Globus pallidus (tissue), 1 donor: ENCODE results near the gene FEN1.
A peak's percentile ranks its signal among the peaks of the same experiment; 100 is the strongest.

Source experiments
- DNase-seq: peaks from one replicate; pipeline ENCODE4 v3.0.0-alpha.2; 2015; ENCODE audit warnings: low spot score

FEN1 gene

DNA sequence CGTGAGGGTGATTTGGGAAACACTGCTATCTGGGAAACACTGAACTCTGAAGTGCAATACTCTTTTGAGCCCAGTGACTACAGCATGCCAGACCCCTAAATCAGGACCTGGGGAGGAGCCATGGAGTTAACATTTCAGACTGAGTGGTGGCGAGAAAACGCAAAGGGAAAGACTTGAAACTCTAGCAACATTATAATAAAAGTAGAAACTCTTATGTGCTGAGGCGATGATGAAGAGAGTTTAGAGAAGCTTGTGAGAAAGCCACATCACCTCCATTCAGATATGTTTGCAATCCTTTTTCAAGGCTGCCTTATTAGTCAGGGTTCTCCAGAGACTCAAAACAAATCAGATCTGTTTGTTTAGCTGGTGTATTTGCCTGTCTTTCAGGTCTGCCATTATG lies 1.9 kb downstream of the FEN1 start:
- no peak for DNase-seq

DNA sequence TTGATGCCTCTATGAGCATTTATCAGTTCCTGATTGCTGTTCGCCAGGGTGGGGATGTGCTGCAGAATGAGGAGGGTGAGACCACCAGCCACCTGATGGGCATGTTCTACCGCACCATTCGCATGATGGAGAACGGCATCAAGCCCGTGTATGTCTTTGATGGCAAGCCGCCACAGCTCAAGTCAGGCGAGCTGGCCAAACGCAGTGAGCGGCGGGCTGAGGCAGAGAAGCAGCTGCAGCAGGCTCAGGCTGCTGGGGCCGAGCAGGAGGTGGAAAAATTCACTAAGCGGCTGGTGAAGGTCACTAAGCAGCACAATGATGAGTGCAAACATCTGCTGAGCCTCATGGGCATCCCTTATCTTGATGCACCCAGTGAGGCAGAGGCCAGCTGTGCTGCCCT lies 2.7 kb downstream of the FEN1 start:
- no peak for DNase-seq

DNA sequence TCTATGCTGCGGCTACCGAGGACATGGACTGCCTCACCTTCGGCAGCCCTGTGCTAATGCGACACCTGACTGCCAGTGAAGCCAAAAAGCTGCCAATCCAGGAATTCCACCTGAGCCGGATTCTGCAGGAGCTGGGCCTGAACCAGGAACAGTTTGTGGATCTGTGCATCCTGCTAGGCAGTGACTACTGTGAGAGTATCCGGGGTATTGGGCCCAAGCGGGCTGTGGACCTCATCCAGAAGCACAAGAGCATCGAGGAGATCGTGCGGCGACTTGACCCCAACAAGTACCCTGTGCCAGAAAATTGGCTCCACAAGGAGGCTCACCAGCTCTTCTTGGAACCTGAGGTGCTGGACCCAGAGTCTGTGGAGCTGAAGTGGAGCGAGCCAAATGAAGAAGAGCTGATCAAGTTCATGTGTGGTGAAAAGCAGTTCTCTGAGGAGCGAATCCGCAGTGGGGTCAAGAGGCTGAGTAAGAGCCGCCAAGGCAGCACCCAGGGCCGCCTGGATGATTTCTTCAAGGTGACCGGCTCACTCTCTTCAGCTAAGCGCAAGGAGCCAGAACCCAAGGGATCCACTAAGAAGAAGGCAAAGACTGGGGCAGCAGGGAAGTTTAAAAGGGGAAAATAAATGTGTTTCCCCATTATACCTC lies 3.3 kb downstream of the FEN1 start:
- no peak for DNase-seq

DNA sequence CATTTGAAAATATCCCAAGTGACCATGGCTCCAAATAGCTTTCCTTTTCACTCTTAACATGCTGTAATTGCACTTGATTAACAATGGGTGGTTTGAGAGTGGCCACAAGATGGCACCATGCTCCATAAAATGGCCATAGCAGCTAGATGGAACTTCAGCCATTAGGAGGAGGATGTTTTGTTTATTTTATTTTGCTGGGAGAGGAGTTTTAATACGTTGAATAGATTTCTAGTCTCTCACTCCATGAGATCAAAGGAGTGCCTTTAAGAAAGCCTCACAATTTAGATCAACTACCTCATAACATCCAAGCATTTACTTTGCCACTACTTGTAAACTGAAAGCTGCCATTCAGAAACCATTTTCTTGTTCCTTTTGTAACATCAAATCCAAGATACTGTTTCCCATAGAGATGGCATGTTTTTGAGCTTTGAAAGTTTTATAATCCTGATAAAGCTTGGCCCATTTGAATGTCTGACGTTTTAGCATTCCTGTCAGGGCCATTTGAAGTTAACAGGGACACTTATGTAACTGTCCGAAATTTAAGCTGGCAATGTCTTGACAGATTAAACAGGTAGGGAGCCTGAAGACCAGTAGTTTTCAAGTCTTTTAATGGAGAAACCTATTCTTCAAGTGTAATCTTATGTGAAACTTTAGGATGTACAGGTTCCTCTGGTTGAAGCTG lies 4.7 kb downstream of the FEN1 start:
- DNase-seq: peak; percentile 91

GRCh38 chr11:61799665-61800284 lies 7.1 kb downstream of the FEN1 start:
- DNase-seq: no peak

GRCh38 chr11:61800331-61801281 lies 7.9 kb downstream of the FEN1 start:
- no peak for DNase-seq

GRCh38 chr11:61802605-61803004 lies 9.9 kb downstream of the FEN1 start:
- no peak for DNase-seq

DNA sequence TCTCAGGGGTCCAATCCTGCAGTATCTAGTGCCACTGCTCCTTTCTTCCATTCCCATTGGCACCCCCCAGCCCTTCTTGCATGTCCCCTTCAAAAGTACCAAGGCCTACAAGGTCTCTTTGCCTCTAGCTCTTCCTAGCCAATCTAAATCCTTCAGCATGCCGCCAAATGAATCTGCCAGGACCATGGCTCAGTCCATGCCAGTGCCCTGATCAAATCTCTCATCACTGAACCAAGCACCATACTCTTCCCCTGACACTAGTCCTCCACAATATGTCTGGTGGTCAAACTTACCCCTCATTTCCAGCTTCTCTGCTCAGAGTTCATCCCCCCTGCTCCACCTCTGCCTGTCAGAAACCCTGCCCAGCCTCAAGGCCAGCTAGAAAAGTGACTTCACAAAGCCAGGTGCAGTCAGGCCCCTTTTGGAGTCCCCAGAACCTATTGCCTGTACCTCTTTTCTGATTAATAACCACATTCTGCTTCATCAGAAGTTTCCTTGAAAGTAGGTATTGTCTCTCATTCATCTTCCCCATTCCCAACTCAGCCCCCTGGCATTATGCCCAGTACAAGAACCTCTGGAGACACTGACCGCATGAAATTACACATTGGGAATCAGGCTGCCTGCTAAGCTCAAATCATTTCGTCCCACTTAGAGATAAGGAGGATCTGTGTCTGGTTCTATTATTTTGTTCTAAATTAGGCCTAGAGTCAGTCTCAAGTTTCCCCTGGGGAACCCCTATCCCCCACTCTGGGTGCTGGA lies 11.4 kb downstream of the FEN1 start:
- no peak for DNase-seq

- DNase-seq: no peak
These were observed 12.4 kb downstream of the FEN1 start for GRCh38 chr11:61805146-61805545.

DNA sequence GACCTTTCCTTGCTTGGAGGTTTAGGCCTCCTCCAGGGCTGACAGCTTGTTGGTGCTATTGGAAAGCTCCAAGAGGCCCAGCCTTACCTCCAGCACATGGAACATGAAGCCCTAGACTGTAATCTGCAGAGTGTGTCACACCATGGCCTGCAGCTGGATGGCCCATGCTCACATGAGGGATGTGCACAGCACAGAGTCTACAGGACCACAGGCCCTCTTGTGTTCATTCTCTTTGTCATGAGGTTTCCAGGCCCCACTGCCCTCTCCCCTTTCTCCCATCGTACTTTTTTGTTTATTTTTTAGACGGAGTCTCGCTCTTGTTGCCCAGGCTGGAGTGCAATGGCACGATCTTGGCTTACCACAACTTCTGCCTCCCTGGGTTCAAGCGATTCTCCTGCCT lies 14.1 kb downstream of the FEN1 start:
- no peak for DNase-seq

- no peak for DNase-seq
These were observed 18.0 kb downstream of the FEN1 start for GRCh38 chr11:61810671-61811175.

- no peak for DNase-seq
These were observed 19.1 kb downstream of the FEN1 start for GRCh38 chr11:61811831-61812230.

DNA sequence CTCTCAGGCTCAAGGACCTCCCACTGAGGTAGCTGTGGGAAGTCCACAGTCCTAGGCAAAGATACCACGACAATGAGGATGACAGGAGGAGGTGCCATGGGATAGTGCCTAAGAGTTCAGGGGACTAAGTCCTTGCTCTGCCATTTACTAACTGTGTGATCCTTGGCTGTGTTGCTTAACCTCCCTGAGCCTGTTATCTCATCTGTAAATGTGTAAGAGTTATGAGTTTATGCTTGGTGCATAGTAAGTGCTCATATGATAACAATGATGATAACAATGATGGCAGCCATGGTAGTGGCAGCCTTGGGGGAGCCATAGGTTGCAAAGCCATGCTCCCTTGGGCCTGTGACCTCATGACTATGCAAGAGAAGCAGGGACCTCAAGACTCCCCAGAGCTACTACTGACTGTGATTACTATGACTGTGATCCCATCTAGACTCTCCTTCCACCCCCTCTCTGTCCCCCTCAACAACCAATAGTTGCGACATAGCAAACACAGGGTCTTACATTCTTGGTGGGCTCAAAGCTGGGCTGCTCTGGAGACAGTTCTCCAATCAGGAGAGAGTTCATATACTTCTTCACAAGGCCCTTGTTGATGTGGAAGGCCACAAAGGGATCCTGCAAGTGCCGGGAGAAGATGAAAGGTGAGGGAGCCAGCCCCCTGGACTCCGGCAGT lies 20.2 kb downstream of the FEN1 start:
- no peak for DNase-seq

DNA sequence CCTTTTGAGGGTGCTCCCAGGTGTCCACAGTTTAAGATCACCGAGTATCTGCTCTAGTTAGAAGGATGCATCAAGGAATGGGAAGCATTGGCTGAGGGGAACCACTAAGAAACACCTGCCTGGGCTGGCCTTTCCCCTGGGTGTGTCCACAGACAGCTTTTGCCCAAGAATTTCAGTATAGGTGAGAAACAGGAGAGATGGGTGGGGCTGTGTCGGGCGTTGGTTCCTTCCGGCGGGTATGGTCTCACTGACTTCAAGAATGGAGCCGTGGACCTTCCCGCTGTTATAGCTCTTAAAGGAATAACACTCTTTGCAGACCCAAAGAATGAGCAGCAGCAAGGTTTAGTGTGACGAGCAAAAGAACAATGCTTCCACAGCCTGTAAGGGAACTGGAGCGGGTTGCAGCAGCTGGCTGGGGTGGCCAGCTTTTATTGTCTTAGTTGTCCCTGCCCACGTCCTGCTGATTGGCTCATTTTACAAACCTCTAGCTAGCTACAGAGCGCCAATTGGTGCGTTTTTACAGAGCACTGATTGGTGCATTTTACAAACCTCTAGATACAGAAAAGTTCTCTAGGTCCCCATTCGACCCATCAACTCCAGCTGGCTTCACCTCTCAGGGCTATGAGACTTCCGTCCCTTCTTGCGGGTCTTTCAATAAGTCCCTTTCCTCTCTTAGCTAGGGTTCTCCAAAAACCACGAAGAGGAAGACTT lies 21.7 kb downstream of the FEN1 start:
- DNase-seq: peak; percentile 72

- DNase-seq: peak; percentile 98
These were observed 22.5 kb downstream of the FEN1 start for GRCh38 chr11:61814958-61815789.

DNA sequence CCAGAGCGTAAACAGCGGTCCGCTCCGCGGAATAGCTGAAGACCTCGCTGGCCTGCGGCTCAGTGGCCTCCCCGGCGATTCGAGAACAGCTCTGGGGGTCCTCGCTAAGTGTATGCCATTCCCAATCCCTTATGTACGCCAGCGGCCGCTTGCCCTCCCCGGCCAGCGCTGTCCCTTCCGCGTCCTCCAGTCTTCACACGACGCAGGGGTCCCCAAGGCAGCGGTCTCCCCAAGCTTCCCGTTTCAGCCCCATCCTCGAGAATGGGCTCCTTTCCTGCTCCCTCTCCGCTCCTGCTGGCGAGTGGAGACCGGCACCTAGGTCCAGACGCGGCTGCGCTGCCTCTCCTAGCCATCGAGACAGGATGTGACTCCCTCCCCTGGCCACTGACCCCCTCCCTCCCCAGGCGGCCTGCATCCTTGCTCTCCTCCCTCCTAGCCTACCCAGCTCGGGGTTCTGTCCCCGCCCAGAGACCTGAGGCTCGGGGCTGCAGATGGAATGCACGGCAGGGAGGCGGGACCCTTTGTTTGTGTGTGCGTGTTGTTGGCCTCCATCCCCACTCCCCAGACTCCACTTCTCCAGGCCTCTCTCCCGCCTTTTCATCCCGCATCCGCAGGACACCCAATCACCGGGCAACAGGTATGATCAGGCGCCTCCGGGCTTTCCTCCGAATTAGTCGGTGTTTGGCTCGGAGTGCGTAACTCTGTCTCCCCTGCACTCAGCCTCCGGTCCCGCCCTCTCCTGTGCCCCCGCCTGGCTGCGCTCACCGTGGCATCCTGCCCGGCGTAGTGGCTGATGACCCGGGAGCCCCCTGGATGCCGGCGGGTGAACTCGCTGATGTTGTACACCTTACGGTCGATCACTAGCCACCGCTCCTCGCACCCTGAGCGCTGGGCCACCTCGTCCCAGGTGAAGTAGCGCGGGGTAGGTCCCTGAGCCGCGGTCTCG lies 23.4 kb downstream of the FEN1 start:
- DNase-seq: peak; percentile 62

GRCh38 chr11:61816736-61817455 lies 24.2 kb downstream of the FEN1 start, which contains the start of gene FADS1:
TSS of gene FADS1 (minus strand) at chr11:61817003. CDS start at chr11:61816929, 74 bp downstream.
- peak; percentile 93 for DNase-seq
